Aorta (tissue), 5 donors: ENCODE data around the gene CPEB3. TPM values are rescaled to one million over a fixed set of nuclear protein-coding genes. Genes with fewer than 3 reads are reported as not detected.
A peak's percentile ranks its signal among the peaks of the same experiment; 100 is the strongest.

ENCODE experiments used
- ATAC-seq: fragments of 200-7000 bp; cut with Tn5 transposase; one replicate; pipeline ENCODE4 v1.9.1; 2022; ENCODE audit warnings: moderate library complexity; ENCODE audit not compliant: low FRiP score
- DNase-seq, 2 donors: peaks; one replicate each; pipeline ENCODE4 v3.0.0-alpha.2; 2020
- H3K27ac ChIP-seq, 2 donors: one replicate each; pipeline ENCODE4 v1.5.1; 2013; ENCODE audit warnings: low read length in 2 of 2, mild to moderate bottlenecking in 2 of 2, moderate library complexity in 2 of 2, control low read depth in 1 of 2, inconsistent platforms in 1 of 2, low read depth in 1 of 2
- H3K27me3 ChIP-seq, 2 donors: one replicate each; pipeline ENCODE4 v1.6.1; 2013; ENCODE audit warnings: control low read depth in 1 of 2, low read length in 1 of 2, mild to moderate bottlenecking in 1 of 2, moderate library complexity in 1 of 2; ENCODE audit not compliant: insufficient read depth in 2 of 2, control insufficient read depth in 1 of 2
- H3K36me3 ChIP-seq, 2 donors: one replicate each; pipeline ENCODE4 v1.6.1; 2013; ENCODE audit warnings: control low read depth in 1 of 2, low read length in 1 of 2, mild to moderate bottlenecking in 1 of 2; ENCODE audit not compliant: insufficient read depth in 2 of 2, control insufficient read depth in 1 of 2
- H3K4me1 ChIP-seq, 2 donors: one replicate each; pipeline ENCODE4 v1.6.1; 2013; ENCODE audit warnings: low read length in 2 of 2, control low read depth in 1 of 2, mild to moderate bottlenecking in 1 of 2, moderate library complexity in 1 of 2; ENCODE audit not compliant: insufficient read depth in 2 of 2, control insufficient read depth in 1 of 2
- H3K4me3 ChIP-seq, 2 donors: one replicate each; pipeline ENCODE4 v1.5.1; 2013; ENCODE audit warnings: low read length in 2 of 2, control low read depth in 1 of 2, mild to moderate bottlenecking in 1 of 2
- H3K9me3 ChIP-seq: one replicate; pipeline ENCODE4 v1.6.1; 2013; ENCODE audit warnings: mild to moderate bottlenecking, low read length; ENCODE audit not compliant: control insufficient read depth
- WGBS, 2 donors: extraction: QIAGEN DNeasy Blood & Tissue Kit; methylation state at CpG; one replicate each; pipeline ENCODE4 v1.1.7; 2013; 5-methylcytosine and 5-hydroxymethylcytosine counted together
- intact Hi-C, 2 donors: fragments of 100-400 bp; cut with DNase I; formaldehyde crosslinking; loops; one replicate each; pipeline versions ENCODE4 v1.14.2 to v1.15.0; 2022
- polyA plus RNA-seq, 2 donors: library from polyadenylated mRNA; stranded (reverse); fragments of 200-250 nt; gene quantifications; one replicate each; pipeline ENCODE4 v1.2.3, GENCODE V29; 2013
- total RNA-seq, 2 donors: library from RNA; stranded (reverse); fragmentation: NEBNext Ultra II Directional; extraction: Animal tissue kit (Norgen Biotek cat#: 25700); gene quantifications; one replicate each; pipeline ENCODE4 v1.2.1, GENCODE V29; 2021
- donor health status: healthy with polysubstance abuse.
- donor health status: Bipolar disorder and iron deficiency.
- donor health status: DM: no; HTN: no; CAD: no.
- donor health status: DM: no; HTN: no; CAD: no.
- donor health status: DM: yes; HTN: yes; CAD: no.

The CPEB3 gene
- total and polyA plus RNA-seq, 4 donors: 1.4 to 8.0 (median 4.6) TPM

DNA sequence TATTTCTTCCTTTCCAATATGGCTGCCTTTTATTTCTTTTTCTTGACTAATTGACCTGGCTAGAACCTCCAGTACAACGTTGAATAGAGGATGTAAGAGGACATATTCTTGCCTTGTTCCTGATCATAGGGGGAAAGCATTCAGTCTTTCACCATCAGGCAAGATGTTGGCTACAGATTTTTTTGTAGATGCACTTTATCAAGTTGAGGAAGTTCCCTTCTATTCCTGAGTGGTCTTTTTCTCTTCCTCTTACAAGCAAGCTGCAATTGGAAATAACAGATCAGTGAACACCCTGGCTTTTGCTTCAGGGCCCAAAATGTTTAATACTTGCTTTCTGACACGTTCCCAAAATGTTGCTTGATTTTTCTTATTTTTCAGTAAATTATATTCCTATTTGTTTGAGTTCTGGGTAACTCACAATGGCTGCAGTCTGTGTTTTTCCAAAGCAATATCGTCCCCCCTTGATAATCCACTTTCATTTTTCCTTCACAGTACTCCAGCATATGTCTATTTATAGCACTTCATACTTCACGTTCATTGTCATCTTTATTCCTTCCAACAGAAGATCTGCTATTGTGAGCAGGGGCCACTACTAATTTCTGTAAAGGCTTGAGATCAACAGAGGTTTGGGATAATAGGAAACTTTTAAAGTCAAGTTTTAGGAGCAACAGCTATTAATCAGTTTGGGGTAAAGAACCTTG, 11.7 kb downstream of the CPEB3 start:
- WGBS, 2 donors: 14 to 19% methylated on average over 4 of the region's 4 CpGs
- peaks cover 0 to 2% of the 10 kb centered on the region in 2 donors for H3K4me1 ChIP-seq
- DNase-seq: no peak
- H3K4me3 ChIP-seq: peak overlapping the region in 1 of 2 donors; percentile 48
- no peak overlapping the region for H3K27ac ChIP-seq
- no peak for ATAC-seq
- no peaks in the 10 kb centered on the region for H3K36me3 ChIP-seq
- intact Hi-C loops: no loop called here
- no peaks in the 10 kb centered on the region for H3K9me3 ChIP-seq
- no peaks in the 10 kb centered on the region for H3K27me3 ChIP-seq

- no peak overlapping the region for H3K4me3 ChIP-seq
- no peaks in the 10 kb centered on the region for H3K36me3 ChIP-seq
- WGBS, 2 donors: 93 to 96% methylated on average over 3 of the region's 3 CpGs
- DNase-seq (no peak), ATAC-seq (no peak)
- peaks cover 0 to 1% of the 10 kb centered on the region in 2 donors for H3K4me1 ChIP-seq
- H3K27me3 ChIP-seq: no peaks in the 10 kb centered on the region
- intact Hi-C loops: no loop called here
- no peaks in the 10 kb centered on the region for H3K9me3 ChIP-seq
- H3K27ac ChIP-seq: no peak overlapping the region
These were observed 16.8 kb downstream of the CPEB3 start for GRCh38 chr10:92274071-92274470.

- H3K27me3 ChIP-seq: no peaks in the 10 kb centered on the region
- WGBS, 2 donors: 56 to 63% methylated on average over 2 of the region's 2 CpGs
- intact Hi-C loops: no loop called here
- H3K9me3 ChIP-seq: no peaks in the 10 kb centered on the region
- DNase-seq: no peak
- no peak overlapping the region for H3K27ac ChIP-seq
- H3K4me1 ChIP-seq: peaks cover 0 to 3% of the 10 kb centered on the region in 2 donors
- no peaks in the 10 kb centered on the region for H3K36me3 ChIP-seq
- no peak for ATAC-seq
- no peak overlapping the region for H3K4me3 ChIP-seq
These were observed 22.1 kb downstream of the CPEB3 start for GRCh38 chr10:92268748-92269147.

DNA sequence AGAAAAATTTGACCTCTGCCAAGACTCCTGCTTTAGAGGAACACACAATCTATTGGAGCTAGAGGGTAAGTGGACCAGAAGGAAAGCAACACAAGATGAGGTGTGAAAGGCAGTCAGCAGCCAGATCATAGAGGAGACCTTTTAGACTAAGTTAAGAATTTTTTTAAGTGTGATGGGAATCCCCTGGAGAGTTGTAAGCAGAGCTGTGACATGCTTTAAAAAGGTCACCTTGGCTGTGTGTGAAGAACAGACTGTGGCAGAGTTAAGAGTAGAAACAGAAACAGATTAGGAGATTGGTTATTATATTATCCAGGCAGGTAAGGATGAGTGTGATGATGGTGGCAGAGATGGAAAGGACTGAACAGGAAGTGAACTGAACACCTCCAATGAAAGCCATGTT, 23.5 kb downstream of the CPEB3 start:
- H3K27ac ChIP-seq: peak overlapping the region in 1 of 2 donors; percentile 44
- intact Hi-C loops: no loop called here
- no peaks in the 10 kb centered on the region for H3K36me3 ChIP-seq
- H3K9me3 ChIP-seq: no peaks in the 10 kb centered on the region
- ATAC-seq (no peak), DNase-seq (no peak)
- H3K27me3 ChIP-seq: no peaks in the 10 kb centered on the region
- H3K4me3 ChIP-seq: no peak overlapping the region
- H3K4me1 ChIP-seq: peaks cover 0 to 3% of the 10 kb centered on the region in 2 donors

DNA sequence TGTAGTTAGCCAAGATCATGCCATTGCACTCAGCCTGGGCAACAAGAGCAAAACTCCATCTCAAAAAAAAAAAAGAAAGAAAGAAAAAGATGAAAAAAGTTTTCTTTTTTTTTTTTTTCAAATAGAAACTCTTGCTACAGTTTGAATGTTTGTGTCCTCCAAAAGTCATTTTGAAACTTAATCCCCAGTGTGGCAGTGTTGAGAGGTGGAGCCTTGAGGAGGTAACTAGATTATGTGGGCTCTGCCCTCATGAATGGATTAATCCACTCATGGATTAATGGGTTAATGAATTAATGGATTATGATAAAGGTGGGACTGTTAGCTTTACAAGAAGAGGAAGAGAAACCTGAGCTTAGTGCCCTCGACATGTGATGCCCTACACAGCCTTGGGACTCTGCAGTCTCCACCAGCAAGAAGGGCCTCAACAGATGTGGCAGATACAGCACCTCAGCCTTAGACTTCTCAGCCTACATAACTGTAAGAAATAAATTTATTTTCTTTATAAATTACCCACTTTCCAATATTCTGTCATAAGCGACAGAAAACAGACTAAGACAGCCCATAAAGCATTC, 25.1 kb downstream of the CPEB3 start:
- 90 to 92% methylated on average over 2 of the region's 2 CpGs for WGBS, 2 donors
- no peaks in the 10 kb centered on the region for H3K9me3 ChIP-seq
- H3K4me1 ChIP-seq: peaks cover 0 to 3% of the 10 kb centered on the region in 2 donors
- H3K27ac ChIP-seq: peak overlapping the region in 1 of 2 donors; percentile 64
- intact Hi-C loops: no loop called here
- no peak overlapping the region for H3K4me3 ChIP-seq
- ATAC-seq: no peak
- H3K36me3 ChIP-seq: no peaks in the 10 kb centered on the region
- H3K27me3 ChIP-seq: no peaks in the 10 kb centered on the region
- no peak for DNase-seq

GRCh38 chr10:92264249-92264648, 26.6 kb downstream of the CPEB3 start:
- DNase-seq (no peak), ATAC-seq (no peak)
- H3K4me1 ChIP-seq: peaks cover 0 to 5% of the 10 kb centered on the region in 2 donors
- 93 to 98% methylated on average over 2 of the region's 2 CpGs for WGBS, 2 donors
- no peak overlapping the region for H3K27ac ChIP-seq
- no peaks in the 10 kb centered on the region for H3K27me3 ChIP-seq
- no peaks in the 10 kb centered on the region for H3K36me3 ChIP-seq
- intact Hi-C loops: no loop called here
- no peaks in the 10 kb centered on the region for H3K9me3 ChIP-seq
- H3K4me3 ChIP-seq: no peak overlapping the region

DNA sequence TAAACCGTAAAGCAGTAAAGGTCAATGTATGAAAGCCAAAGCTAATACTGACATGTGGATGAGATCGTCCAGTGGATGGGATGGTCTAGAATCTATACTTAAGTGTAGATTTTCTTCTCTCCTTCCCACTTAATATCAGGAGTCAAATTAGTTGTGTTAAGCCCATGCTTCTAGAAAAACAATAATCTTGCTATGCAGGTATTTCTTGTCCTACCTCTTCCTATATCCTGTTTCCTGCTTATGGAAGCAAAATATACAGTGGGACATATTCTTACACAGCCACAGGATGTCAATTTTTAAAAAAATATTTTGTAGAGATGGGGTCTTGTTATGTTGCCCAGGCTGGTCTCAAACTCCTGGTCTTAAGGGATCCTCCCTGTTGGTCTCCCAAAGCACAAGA, 27.5 kb downstream of the CPEB3 start:
- DNase-seq (no peak), ATAC-seq (no peak)
- Histone ChIP-seq H3K27ac (no peak overlapping the region), H3K36me3 (no peaks in the 10 kb centered on the region), H3K9me3 (no peaks in the 10 kb centered on the region), H3K4me3 (no peak overlapping the region), H3K27me3 (no peaks in the 10 kb centered on the region), H3K4me1 (peaks cover 0 to 1% of the 10 kb centered on the region in 2 donors)
- WGBS, 2 donors: 99 to 100% methylated on average over 2 of the region's 2 CpGs
- intact Hi-C loops: no loop called here

- 94 to 96% methylated on average over 2 of the region's 2 CpGs for WGBS, 2 donors
- Histone ChIP-seq H3K36me3 (no peaks in the 10 kb centered on the region), H3K27me3 (no peaks in the 10 kb centered on the region), H3K27ac (no peak overlapping the region), H3K4me3 (no peak overlapping the region), H3K9me3 (no peaks in the 10 kb centered on the region), H3K4me1 (no peaks in the 10 kb centered on the region)
- DNase-seq (no peak), ATAC-seq (no peak)
- intact Hi-C loops: loop anchor here in 1 of 2 donors (10.0 kb wide), 1 partner anchor 46 kb away; the partner anchor contains the start of genes CPEB3 and MARCHF5
These were observed 42.3 kb downstream of the CPEB3 start for GRCh38 chr10:92248566-92248965.

GRCh38 chr10:92244796-92245195, 46.1 kb downstream of the CPEB3 start:
- no peak for DNase-seq
- H3K36me3 ChIP-seq: no peaks in the 10 kb centered on the region
- 94 to 95% methylated on average over 2 to 3 of the region's 3 CpGs for WGBS, 2 donors
- H3K9me3 ChIP-seq: no peaks in the 10 kb centered on the region
- ATAC-seq: no peak
- H3K4me1 ChIP-seq: peaks cover 0 to 2% of the 10 kb centered on the region in 2 donors
- intact Hi-C loops: loop anchor here in 1 of 2 donors (10.0 kb wide), 1 partner anchor 50 kb away; the partner anchor contains the start of genes CPEB3 and MARCHF5
- H3K4me3 ChIP-seq: no peak overlapping the region
- H3K27ac ChIP-seq: no peak overlapping the region
- H3K27me3 ChIP-seq: no peaks in the 10 kb centered on the region
